Endothelial cell (in vitro differentiated cells): Measurements from ENCODE around the gene ROPN1L. TPM values are rescaled to one million over a fixed set of nuclear protein-coding genes. Genes with fewer than 3 reads are reported as not detected.
"Not testable (repeated sequence)": the region's sequence is repeated elsewhere in the genome, so short reads cannot be mapped to it uniquely, and the experiment has no call there.

Source experiments
- DNase-seq: peaks from one replicate; pipeline ENCODE4 v3.0.0; 2021; ENCODE audit warnings: low spot score
- H3K27ac Mint-ChIP-seq: one replicate; pipeline ENCODE4 v1.8.0; 2021; ENCODE audit warnings: mixed read lengths, inconsistent platforms; ENCODE audit not compliant: unreplicated experiment
- H3K27me3 Mint-ChIP-seq: one replicate; pipeline ENCODE4 v1.8.0; 2021; ENCODE audit warnings: mild to moderate bottlenecking, moderate library complexity, mixed read lengths, inconsistent platforms; ENCODE audit not compliant: unreplicated experiment
- H3K36me3 Mint-ChIP-seq: one replicate; pipeline ENCODE4 v1.8.0; 2021; ENCODE audit warnings: mild to moderate bottlenecking, low read depth, mixed read lengths, inconsistent platforms; ENCODE audit not compliant: unreplicated experiment
- H3K4me1 Mint-ChIP-seq: one replicate; pipeline ENCODE4 v1.8.0; 2021; ENCODE audit warnings: mild to moderate bottlenecking, mixed read lengths, inconsistent platforms; ENCODE audit not compliant: unreplicated experiment
- H3K4me3 Mint-ChIP-seq: one replicate; pipeline ENCODE4 v1.8.0; 2021; ENCODE audit warnings: mild to moderate bottlenecking, mixed read lengths, inconsistent platforms; ENCODE audit not compliant: unreplicated experiment
- H3K9me3 Mint-ChIP-seq: one replicate; pipeline ENCODE4 v1.8.0; 2021; ENCODE audit warnings: mixed read lengths, inconsistent platforms; ENCODE audit not compliant: unreplicated experiment
- microRNA-seq: library from miRNA; unstranded; fragments of <30 nt; microRNA quantifications from one replicate; pipeline ENCODE4, GENCODE V29; 2020; ENCODE audit not compliant: unreplicated experiment
- total RNA-seq: library from RNA; stranded (reverse); fragmentation: NEBNext Ultra II Directional; extraction: Animal tissue kit (Norgen Biotek cat#: 25700); gene quantifications from one replicate; pipeline ENCODE4 v1.2.1, GENCODE V29; 2021; ENCODE audit not compliant: unreplicated experiment
- TF ChIP-seq, protein P1 (sequence below): fragments of 200-600 bp; sonication (generic); IDR thresholded peaks from one replicate; pipeline ENCODE4 v1.5.0; 2021; ENCODE audit warnings: antibody characterized with exemption; ENCODE audit not compliant: unreplicated experiment

ROPN1L gene
- total RNA-seq, 1 donor from 2014 or later: 4.0 TPM

DNA sequence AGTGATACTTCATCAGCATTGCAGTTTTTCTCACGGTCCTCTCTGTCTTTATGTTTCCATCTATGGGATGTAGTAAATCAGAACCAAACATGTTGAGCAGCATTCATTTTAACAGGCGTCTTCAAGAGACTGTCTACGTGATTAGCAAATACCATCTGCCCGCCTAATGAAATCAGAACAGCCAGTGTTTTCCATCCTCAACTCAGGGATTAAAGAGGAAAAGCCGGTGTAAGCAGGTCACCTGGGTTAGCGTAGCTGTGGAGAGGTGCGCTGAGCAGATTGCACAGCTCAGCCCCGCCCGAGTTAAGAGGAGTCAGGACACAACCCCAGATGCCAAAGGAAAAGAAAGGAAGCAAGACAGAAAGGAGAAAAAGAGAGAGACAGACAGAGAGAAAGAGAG lies 67.9 kb downstream of the ROPN1L start:
- TF ChIP-seq, protein P1, sequence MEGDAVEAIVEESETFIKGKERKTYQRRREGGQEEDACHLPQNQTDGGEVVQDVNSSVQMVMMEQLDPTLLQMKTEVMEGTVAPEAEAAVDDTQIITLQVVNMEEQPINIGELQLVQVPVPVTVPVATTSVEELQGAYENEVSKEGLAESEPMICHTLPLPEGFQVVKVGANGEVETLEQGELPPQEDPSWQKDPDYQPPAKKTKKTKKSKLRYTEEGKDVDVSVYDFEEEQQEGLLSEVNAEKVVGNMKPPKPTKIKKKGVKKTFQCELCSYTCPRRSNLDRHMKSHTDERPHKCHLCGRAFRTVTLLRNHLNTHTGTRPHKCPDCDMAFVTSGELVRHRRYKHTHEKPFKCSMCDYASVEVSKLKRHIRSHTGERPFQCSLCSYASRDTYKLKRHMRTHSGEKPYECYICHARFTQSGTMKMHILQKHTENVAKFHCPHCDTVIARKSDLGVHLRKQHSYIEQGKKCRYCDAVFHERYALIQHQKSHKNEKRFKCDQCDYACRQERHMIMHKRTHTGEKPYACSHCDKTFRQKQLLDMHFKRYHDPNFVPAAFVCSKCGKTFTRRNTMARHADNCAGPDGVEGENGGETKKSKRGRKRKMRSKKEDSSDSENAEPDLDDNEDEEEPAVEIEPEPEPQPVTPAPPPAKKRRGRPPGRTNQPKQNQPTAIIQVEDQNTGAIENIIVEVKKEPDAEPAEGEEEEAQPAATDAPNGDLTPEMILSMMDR: no peak
- Mint-ChIP-seq H3K9me3 (no peaks in the 10 kb centered on the region), H3K4me3 (no peak overlapping the region), H3K27me3 (no peaks in the 10 kb centered on the region), H3K4me1 (peaks cover 4% of the 10 kb centered on the region), H3K36me3 (peaks cover 3% of the 10 kb centered on the region), H3K27ac (no peak overlapping the region)
- no peak for DNase-seq

DNA sequence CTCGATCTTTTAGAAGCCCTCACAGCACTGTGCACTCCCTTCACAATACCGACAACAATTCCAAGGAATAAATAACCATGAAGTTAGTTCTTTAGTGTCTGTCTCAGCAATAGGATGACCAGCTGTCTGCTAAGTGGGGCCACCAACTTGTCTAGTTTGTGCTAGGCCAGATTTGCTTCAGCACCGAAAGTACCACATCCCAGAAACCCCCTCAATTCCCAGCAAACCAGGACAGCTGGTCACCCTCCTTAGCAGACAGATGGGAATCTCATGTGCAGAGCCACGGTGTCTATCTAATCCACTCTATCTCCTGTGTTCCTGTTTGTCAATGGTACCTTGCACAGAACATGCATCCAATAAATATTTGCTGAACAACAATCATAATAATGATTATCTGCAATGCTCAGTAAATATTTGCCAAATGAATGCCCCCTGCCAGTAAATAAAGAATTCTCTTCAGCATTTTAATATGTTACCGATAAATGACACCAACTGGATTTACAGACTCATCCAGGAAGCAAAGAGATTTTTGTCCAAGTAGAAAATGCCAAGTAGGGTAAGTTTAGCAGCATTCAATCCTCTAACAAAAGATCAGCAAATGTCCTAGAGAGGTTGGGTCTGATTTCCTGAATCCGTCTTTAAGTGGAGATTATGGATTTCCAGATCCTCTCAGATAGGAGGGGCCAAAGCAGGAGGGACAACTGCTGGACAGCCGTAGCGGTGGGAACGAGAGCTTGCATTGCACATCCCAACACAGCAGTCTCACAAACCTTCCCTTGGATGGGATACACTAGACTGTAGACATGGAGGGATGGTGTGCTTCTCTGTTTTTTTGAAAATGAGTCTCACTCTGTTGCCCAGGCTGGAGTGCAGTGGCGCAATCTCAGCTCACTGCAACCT lies 70.3 kb downstream of the ROPN1L start:
- peaks cover 3% of the 10 kb centered on the region for H3K36me3 Mint-ChIP-seq
- H3K4me3 Mint-ChIP-seq: no peak overlapping the region
- TF ChIP-seq, protein P1: no peak
- H3K9me3 Mint-ChIP-seq: no peaks in the 10 kb centered on the region
- no peaks in the 10 kb centered on the region for H3K27me3 Mint-ChIP-seq
- peaks cover 4% of the 10 kb centered on the region for H3K4me1 Mint-ChIP-seq
- no peak overlapping the region for H3K27ac Mint-ChIP-seq
- DNase-seq: no peak

DNA sequence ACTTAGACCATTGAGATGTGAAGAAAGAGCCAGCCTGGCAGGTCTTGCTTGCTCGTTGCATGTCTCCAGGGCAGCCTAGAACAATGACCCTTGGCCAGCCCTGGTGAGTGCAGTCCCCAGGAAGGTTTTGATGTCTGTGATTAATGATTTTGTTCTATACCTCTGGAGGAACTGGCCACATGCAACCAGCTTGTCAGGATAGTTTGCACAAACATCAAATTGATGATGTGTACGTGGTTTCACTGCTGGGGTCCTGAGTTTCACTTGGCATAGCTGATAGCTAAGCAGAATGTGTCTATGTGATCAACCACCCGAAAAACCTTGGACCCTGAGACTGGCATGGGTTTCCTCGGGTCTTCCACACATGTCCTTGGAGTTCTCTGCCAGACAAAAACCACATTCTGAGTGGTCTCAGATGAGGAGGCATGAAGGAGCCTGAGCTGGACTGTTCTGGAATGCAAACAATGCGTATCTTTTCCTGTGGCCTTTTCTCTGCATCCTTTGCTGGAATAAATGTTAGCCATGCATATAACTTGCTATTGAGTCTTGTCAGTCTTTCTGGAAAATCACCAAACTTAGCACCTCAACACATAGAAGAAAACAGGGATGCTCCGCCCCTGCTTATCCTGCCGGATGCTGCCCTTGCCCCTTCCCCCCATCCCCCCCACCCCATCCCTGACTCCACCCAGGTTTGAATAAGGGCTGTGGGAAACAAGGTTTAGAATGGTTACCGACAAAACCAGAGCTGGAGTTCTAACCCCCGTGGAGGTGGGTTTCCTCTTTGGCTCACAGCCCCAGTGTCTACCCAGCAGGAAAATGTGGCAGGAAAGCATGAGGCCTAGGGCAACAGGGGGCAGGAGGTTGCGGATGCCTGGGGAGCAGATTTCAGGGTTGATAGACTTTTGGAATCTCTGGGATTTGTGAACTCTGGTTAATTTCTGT lies 72.1 kb downstream of the ROPN1L start:
- peak; percentile 51 for DNase-seq
- peak overlapping the region; percentile 13 for H3K27ac Mint-ChIP-seq
- no peaks in the 10 kb centered on the region for H3K27me3 Mint-ChIP-seq
- H3K9me3 Mint-ChIP-seq: no peaks in the 10 kb centered on the region
- TF ChIP-seq, protein P1: no peak
- no peak overlapping the region for H3K4me3 Mint-ChIP-seq
- no peaks in the 10 kb centered on the region for H3K36me3 Mint-ChIP-seq
- H3K4me1 Mint-ChIP-seq: peaks cover 4% of the 10 kb centered on the region

DNA sequence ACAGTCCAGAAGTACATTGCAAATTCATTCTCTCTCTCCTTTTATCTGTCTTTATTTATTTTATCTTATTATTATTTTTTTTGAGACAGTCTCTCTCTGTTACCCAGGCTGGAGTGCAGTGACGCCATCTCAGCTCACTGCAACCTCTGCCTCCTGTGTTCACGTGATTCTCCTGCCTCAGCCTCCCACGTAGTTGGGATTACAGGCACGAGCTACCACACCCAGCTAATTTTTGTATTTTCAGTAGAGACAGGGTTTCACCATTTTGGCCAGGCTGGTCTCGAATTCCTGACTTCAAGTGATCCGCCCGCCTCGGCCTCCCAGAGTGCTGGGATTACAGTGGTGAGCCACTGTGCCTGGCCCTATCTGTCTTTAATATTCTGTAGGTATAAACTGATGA lies 72.9 kb downstream of the ROPN1L start:
- not testable (repeated sequence) for H3K27me3 Mint-ChIP-seq

More for the DNA sequence above, 72.9 kb downstream of the ROPN1L start:
- H3K4me1 Mint-ChIP-seq, H3K4me3 Mint-ChIP-seq, H3K27ac Mint-ChIP-seq, H3K9me3 Mint-ChIP-seq, DNase-seq, H3K36me3 Mint-ChIP-seq: not testable (repeated sequence)

Small RNAs within 50 kb of the gene (microRNA-seq; reads per million reads assigned to microRNA genes)
- gene MIR6131: not detected

Other genes with a start within 250 kb of the ROPN1L start
- 14.4 TPM for gene ATPSCKMT, start 192.0 kb upstream of the ROPN1L start, total RNA-seq
- gene CCT5, start 191.6 kb upstream of the ROPN1L start, total RNA-seq: 244 TPM
- 13.1 TPM for gene CMBL, start 134.0 kb upstream of the ROPN1L start, total RNA-seq
- 162 TPM for gene MARCHF6, start 88.2 kb upstream of the ROPN1L start, total RNA-seq
- 7.0 TPM for gene ANKRD33B, start 122.2 kb downstream of the ROPN1L start, total RNA-seq